Caco-2 (cell line): ENCODE measurements around the gene ATP9A. TPM values are rescaled to one million over a fixed set of nuclear protein-coding genes. Genes with fewer than 3 reads are reported as not detected.

Source experiments
- BruUV-seq: library from RNA; stranded (reverse); fragments of 400-500 nt; replicated peaks from 2 replicates; lab custom pipeline; 2021; lab: Mats Ljungman, UMichigan
- CTCF ChIA-PET: fragments of 300-600 bp; sonication (Branson Sonifier 250); formaldehyde crosslinking; loops from one replicate; lab custom pipeline; 2022; ENCODE audit warnings: antibody characterized with exemption; lab: Charles Lee
- POLR2A ChIA-PET: fragments of 300-600 bp; sonication (Branson Sonifier 250); formaldehyde crosslinking; loops from one replicate; lab custom pipeline; 2022; ENCODE audit warnings: antibody characterized with exemption; lab: Charles Lee
- DNase-seq, 2 experiments: peaks; one replicate each; pipeline versions ENCODE4 v3.0.0 to v3.0.0-alpha.2; 2020 to 2022
- H3K27me3 ChIP-seq: replicated peaks from 2 replicates; pipeline ENCODE4 v1.6.0; 2011; ENCODE audit warnings: low read length; ENCODE audit not compliant: control insufficient read depth, insufficient read depth
- H3K36me3 ChIP-seq: 2 replicates; pipeline ENCODE4 v1.5.1; 2011; ENCODE audit warnings: low read length; ENCODE audit not compliant: control insufficient read depth, insufficient read depth
- H3K4me1 ChIP-seq: fragments of 250-450 bp; sonication (Bioruptor Pico); 2 replicates; pipeline ENCODE4 v1.5.1; 2020; ENCODE audit warnings: mild to moderate bottlenecking
- H3K4me3 ChIP-seq: 2 replicates; pipeline ENCODE4 v1.5.1; 2011; ENCODE audit warnings: low read depth, mild to moderate bottlenecking, control low read depth, low read length
- H3K9me3 ChIP-seq: fragments of 250-450 bp; sonication (Bioruptor Pico); 2 replicates; pipeline ENCODE4 v1.5.1; 2020; ENCODE audit warnings: mild to moderate bottlenecking, moderate library complexity
- H3K27ac Mint-ChIP-seq: one replicate; pipeline ENCODE4 v1.8.0; 2022; ENCODE audit warnings: mixed read lengths; ENCODE audit not compliant: unreplicated experiment
- H3K27me3 Mint-ChIP-seq: one replicate; pipeline ENCODE4 v1.8.0; 2022; ENCODE audit warnings: mixed read lengths; ENCODE audit not compliant: insufficient read depth, unreplicated experiment
- H3K36me3 Mint-ChIP-seq: one replicate; pipeline ENCODE4 v1.8.0; 2022; ENCODE audit warnings: mild to moderate bottlenecking, mixed read lengths; ENCODE audit not compliant: insufficient read depth, unreplicated experiment
- H3K4me1 Mint-ChIP-seq: one replicate; pipeline ENCODE4 v1.8.0; 2022; ENCODE audit warnings: low read depth, mixed read lengths; ENCODE audit not compliant: unreplicated experiment
- H3K4me3 Mint-ChIP-seq: one replicate; pipeline ENCODE4 v1.8.0; 2022; ENCODE audit warnings: mild to moderate bottlenecking, moderate library complexity, mixed read lengths; ENCODE audit not compliant: unreplicated experiment
- H3K9me3 Mint-ChIP-seq: one replicate; pipeline ENCODE4 v1.8.0; 2022; ENCODE audit warnings: mixed read lengths; ENCODE audit not compliant: unreplicated experiment
- CTCF ChIP-seq, 2 experiments: fragments of 200-600 bp in 1 of 2; IDR thresholded peaks; 1 replicate in 1 of 2; 2 replicates in 1 of 2; pipeline versions ENCODE4 v1.5.1 to v1.8.0; 2011 to 2022; ENCODE audit warnings: antibody characterized with exemption in 1 of 2, control low read depth in 1 of 2, inconsistent platforms in 1 of 2, low read depth in 1 of 2, low read length in 1 of 2, mild to moderate bottlenecking in 1 of 2, moderate library complexity in 1 of 2; ENCODE audit not compliant: insufficient read depth in 1 of 2, severe bottlenecking in 1 of 2, unreplicated experiment in 1 of 2
- intact Hi-C: fragments of 100-400 bp; cut with micrococcal nuclease; formaldehyde crosslinking; loops from one replicate; pipeline ENCODE4 v1.10.0; 2022; ENCODE audit not compliant: unreplicated experiment
- total RNA-seq: library from RNA; stranded (reverse); gene quantifications from 2 replicates; pipeline ENCODE4 v1.2.3, GENCODE V29; 2022

Gene ATP9A
- total RNA-seq, 1 experiment from 2014 or later, result 102 TPM

GRCh38 chr20:51616060-51616459 lies 152.1 kb downstream of the ATP9A start:
- Mint-ChIP-seq H3K27me3 (no peaks in the 10 kb centered on the region), H3K27ac (no peak overlapping the region), H3K9me3 (no peaks in the 10 kb centered on the region), H3K4me3 (no peak overlapping the region), H3K36me3 (peaks cover 53% of the 10 kb centered on the region), H3K4me1 (no peaks in the 10 kb centered on the region)
- Histone ChIP-seq H3K27me3 (no peaks in the 10 kb centered on the region), H3K9me3 (no peaks in the 10 kb centered on the region), H3K4me3 (no peak overlapping the region), H3K36me3 (peaks cover 9% of the 10 kb centered on the region), H3K4me1 (no peaks in the 10 kb centered on the region)
- no TSS peak for BruUV-seq
- DNase-seq, result no peak
- TF ChIP-seq CTCF (IDR thresholded peaks at IDR 0.05; ENCODE audit: insufficient read depth in 1 of 2, low read depth in 1 of 2, low read length in 1 of 2, severe bottlenecking in 1 of 2, unreplicated experiment in 1 of 2), result peak; percentile 36 to 48
- POLR2A ChIA-PET, result no interaction called here
- CTCF ChIA-PET, result interaction anchor here (0.6 to 1.0 kb wide), 4 partner anchors 21 to 628 kb away, joined by 3 to 5 read pairs (median 4); no protein-coding TSS in a partner anchor
- intact Hi-C loops, result loop anchor here (1.0 kb wide), 1 partner anchor 244 kb away; no protein-coding TSS in a partner anchor

DNA sequence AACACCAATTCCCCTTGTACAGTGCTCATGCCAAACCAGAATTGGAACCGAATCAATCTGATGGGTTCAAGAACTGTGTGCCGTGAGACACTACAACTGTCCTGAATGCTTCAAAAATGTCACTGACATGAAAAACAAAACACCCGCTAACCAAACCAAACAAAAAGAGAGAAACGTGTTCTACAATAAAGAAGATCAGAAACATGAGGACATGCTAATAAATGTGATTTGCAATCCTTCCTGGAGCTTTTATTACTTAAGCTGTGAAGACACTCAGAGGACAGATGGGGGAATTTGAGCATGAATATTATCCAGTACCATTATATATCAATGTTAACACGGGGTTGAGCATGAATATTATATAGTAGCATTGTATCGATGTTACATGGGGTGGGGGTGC lies 153.5 kb downstream of the ATP9A start:
- intact Hi-C loops, result no loop called here
- Mint-ChIP-seq H3K4me1 (no peaks in the 10 kb centered on the region), H3K4me3 (no peak overlapping the region)

GRCh38 chr20:51613580-51613979 lies 154.6 kb downstream of the ATP9A start:
- H3K9me3 Mint-ChIP-seq, result no peaks in the 10 kb centered on the region
- no peak overlapping the region for H3K4me3 ChIP-seq
- H3K4me3 Mint-ChIP-seq, result no peak overlapping the region
- ChIA-PET POLR2A (no interaction called here), CTCF (interaction anchor here (1.0 kb wide), 1 partner anchor 87 kb away, joined by 3 read pairs; no protein-coding TSS in a partner anchor)
- no peak for TF ChIP-seq CTCF (IDR thresholded peaks at IDR 0.05; ENCODE audit: insufficient read depth in 1 of 2, low read depth in 1 of 2, low read length in 1 of 2, severe bottlenecking in 1 of 2, unreplicated experiment in 1 of 2)
- no peak for DNase-seq
- no peak overlapping the region for H3K27ac Mint-ChIP-seq
- intact Hi-C loops, result no loop called here
- H3K4me1 ChIP-seq, result no peaks in the 10 kb centered on the region
- no peaks in the 10 kb centered on the region for H3K9me3 ChIP-seq
- H3K27me3 Mint-ChIP-seq, result no peaks in the 10 kb centered on the region
- H3K27me3 ChIP-seq, result no peaks in the 10 kb centered on the region
- BruUV-seq, result no TSS peak
- H3K36me3 ChIP-seq, result peaks cover 12% of the 10 kb centered on the region
- peaks cover 49% of the 10 kb centered on the region for H3K36me3 Mint-ChIP-seq
- no peaks in the 10 kb centered on the region for H3K4me1 Mint-ChIP-seq

More for the DNA sequence above, 153.5 kb downstream of the ATP9A start:
- Histone ChIP-seq H3K4me3 (no peak overlapping the region), H3K9me3 (no peaks in the 10 kb centered on the region), H3K36me3 (peaks cover 12% of the 10 kb centered on the region), H3K4me1 (no peaks in the 10 kb centered on the region), H3K27me3 (no peaks in the 10 kb centered on the region)
- ChIA-PET CTCF (no interaction called here), POLR2A (no interaction called here)
- Mint-ChIP-seq H3K36me3 (peaks cover 52% of the 10 kb centered on the region), H3K27me3 (no peaks in the 10 kb centered on the region), H3K27ac (no peak overlapping the region), H3K9me3 (no peaks in the 10 kb centered on the region)
- TF ChIP-seq CTCF (IDR thresholded peaks at IDR 0.05; ENCODE audit: insufficient read depth in 1 of 2, low read depth in 1 of 2, low read length in 1 of 2, severe bottlenecking in 1 of 2, unreplicated experiment in 1 of 2), result no peak
- BruUV-seq, result no TSS peak
- DNase-seq, result no peak
